GM21717 (cell line): ENCODE measurements around the gene GLCE.

Source experiments
- ATAC-seq: cut with Tn5 transposase; IDR thresholded peaks from one replicate; pipeline ENCODE4 v1.9.1; 2021; ENCODE audit warnings: mild to moderate bottlenecking, moderate library complexity; ENCODE audit not compliant: unreplicated experiment

The GLCE gene

DNA sequence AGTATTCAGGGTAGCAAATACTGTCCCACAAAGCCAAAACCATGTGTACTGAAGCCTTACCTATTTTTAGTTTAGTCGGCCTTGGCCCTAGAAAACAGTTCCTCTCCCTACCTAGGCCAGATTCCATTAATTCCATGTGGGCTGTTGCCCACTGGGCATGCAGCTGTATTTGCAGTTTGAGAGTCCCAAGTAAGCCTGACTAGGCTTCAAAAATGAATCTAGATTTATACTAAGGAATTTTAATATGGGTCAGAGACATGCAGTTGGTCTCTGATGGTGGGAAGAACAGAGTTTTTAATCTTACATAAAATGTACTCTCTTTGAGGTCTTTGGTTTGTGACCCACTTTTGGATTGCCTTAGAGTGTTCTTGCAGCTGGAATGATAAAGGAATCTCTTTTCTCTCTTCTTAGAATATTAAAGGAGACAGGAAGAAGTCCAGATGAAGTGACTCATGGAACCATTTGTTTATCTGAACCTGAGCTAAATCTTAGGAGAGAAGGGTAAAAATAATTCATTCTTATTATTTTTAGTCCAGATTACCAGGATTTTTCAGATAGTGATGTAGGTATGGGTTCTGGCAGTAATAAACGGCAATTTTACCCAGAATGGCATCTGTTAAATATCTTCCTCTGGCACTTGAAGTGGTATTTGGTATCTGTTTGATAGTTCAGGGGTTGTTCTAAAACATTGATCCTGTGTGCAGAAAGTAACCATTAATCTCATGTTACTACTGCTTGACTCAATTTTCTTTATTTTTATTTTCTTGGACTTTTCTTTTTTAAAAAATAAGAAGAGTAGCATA, 33.8 kb downstream of the GLCE start:
- ATAC-seq: no peak

GRCh38 chr15:69194854-69195253, 34.4 kb downstream of the GLCE start:
- no peak for ATAC-seq

GRCh38 chr15:69200832-69201745, 40.7 kb downstream of the GLCE start:
- ATAC-seq: no peak

DNA sequence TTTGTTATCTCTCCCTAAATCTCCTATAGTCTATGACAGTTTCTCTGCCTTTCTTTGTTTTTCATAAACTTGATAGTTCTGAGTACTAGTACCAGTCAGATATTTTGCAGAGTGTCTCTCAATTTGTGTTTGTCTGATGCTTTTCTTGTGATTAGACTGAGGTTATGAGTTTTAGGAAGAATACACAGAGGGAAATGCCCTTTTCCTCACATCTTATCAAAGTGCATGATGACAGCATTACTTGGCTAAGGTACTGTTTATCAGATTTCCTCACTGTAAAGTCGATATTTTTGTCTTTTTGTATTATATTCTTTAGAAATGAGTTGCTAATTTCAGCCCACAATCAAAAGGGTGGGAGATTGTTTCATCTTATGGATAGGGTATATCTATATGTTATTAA, 45.6 kb downstream of the GLCE start:
- ATAC-seq: no peak

DNA sequence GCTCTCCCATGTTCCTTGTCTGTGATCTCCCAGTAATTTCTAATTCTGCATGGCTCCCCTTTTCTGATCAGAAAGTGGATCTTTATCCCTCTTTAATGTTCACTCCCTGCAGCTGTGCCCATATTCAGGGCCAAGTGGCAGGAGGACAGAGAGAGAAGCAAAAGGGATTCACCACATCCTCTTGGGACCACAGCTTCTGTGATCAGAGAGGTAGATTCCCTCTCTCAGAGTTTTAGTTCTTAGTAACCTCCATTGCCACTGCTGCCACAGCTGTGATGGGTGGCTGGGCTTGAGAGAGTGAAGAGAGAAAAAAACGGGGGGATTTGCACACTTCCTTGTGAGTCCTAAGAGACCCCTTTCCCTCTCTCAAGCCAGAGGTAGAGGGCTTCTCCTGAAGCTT, 49.2 kb downstream of the GLCE start:
- no peak for ATAC-seq

DNA sequence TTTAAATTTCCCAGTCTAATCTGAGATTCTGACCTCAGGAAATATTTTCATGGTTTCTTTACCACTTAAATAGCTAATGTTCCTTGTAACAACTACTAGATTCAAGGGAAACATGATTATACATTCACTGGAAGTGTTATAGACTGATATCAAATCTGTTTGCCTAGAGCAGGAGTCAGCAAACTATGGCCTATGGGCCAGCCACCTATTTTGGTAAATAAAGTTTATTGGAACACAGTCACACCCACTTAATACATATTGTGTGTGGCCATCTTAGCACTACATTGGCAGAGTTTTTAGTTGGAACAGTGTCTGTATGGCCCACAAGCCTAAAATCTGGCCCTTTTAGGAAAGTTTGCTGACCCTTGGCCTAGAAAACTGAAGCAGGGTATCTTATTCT, 50.1 kb downstream of the GLCE start:
- ATAC-seq: no peak

GRCh38 chr15:69213786-69214185, 53.4 kb downstream of the GLCE start:
- ATAC-seq: no peak

GRCh38 chr15:69215314-69216035, 55.0 kb downstream of the GLCE start:
- no peak for ATAC-seq

DNA sequence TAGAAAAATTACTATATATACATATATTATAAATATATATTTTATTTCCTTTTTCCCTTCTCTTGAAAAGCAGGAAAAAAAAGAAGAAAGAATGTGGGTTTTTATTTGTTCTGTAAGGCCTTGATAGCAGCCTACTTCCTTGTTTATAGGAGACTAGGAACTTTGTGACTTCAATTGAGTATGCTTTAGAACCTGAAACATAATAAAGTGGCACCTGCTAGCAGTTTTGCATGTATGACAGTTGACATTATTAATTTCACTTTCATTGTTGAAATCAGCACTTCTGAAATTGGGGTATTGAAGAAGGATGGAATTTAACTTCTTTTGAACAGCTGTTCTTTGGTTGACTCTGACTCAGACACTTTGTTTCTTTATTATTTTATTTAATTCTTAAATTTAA, 56.9 kb downstream of the GLCE start:
- ATAC-seq: no peak

- ATAC-seq: no peak
Measured at GRCh38 chr15:69219690-69220089, 59.3 kb downstream of the GLCE start.

DNA sequence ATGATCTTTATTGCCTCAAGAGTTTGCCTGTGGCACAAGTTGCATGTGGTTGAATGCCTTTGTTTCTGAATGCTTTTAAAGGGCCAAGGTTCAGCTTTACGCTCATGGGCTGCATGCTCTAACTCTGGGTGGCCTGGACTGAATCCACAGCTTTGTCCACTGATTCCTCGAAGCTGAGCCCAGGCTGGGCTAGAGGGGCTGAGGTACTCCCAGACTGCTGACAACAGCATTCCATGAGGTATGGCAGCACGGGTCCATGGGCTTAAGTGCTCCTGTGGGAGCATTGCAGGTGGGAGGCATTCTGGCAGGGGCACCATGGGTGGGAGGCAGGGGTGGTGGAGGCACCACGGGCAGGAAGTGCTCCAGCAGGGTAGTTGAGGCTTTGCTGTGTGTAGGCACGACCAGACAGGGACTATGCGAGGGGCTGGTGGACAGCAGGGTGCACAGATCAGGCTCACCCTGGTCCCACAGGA, 61.6 kb downstream of the GLCE start:
- no peak for ATAC-seq

DNA sequence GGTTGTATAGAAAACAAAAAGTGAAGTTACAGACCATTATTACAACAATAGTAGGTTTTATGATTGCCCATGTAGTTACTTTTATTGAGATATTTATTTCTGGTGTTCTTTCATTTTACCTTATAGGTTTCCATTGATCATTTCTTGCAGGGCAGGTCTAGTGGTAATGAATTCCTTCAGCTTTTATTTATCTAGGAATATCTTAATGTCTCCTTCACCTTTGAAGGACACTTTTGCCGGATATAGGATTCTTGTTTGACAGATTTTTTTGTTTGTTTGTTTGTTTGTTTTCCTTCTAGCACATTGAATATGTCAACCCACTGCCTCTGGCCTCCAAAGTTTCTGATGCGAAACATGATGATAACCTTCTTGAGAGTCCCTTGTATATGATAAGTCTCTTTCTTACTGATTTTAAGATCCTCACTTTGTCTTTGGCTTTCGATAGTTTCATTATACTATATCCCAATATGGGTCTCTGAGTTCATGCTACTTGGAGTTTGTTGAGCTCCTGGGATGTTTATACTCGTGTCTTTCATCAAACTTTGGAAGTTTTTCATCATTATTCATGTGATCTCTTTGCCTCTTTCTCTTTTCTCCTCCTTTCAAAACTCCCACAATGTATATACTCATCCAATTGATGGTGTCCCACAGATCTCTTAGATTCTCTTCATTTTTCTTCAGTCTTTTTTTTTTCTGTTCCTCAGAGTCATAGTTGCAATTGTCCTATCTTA, 62.8 kb downstream of the GLCE start:
- no peak for ATAC-seq

DNA sequence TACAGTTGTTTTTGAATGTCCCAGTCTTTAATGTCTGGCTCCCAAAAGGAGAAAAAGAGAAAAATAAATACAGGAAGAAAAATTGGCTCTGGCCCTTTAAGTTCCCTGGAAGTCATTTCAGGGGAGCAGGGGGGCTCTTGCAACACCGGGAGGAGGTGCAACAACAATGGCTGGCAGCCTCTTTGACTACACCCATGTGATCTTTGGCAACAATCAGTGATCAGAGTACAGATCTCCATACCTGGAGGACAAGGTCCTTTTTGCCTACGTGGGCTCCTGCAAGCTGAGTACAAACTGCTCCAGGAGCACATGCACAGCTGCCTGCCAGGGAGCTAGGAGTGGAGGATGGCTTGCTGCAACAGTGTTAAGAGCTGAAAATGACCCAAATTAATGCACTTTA, 63.9 kb downstream of the GLCE start:
- no peak for ATAC-seq

DNA sequence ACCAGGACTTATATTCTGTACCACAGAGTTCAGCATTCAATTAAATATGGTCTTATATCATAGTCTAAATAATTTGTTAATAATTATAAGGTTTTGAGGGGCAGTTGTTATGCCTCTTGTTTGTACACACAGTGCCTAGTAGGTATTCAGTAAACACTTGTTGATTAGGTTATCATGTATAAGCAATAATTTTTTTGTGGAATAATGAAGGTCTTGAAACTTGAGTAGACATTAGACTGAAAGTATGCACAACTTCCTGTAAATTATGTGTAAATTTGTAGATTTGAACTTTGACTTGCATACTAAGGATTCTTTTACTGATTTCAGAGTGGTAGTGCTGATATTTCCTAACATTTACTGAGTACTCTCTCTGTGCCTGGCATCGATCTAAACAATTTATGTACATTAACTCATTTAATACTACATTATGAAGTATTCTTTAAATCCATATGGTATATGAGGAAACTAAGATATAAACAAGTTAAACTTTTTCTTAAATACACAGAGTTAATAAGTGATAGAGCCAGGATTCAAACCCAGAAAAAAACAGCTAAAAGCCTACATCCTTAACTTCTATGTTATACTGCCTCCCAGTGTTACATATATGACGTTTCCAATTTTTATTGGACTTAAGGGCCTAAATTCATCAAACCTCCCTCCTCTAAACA, 65.1 kb downstream of the GLCE start:
- no peak for ATAC-seq

GRCh38 chr15:69226023-69226355, 65.6 kb downstream of the GLCE start:
- no peak for ATAC-seq

DNA sequence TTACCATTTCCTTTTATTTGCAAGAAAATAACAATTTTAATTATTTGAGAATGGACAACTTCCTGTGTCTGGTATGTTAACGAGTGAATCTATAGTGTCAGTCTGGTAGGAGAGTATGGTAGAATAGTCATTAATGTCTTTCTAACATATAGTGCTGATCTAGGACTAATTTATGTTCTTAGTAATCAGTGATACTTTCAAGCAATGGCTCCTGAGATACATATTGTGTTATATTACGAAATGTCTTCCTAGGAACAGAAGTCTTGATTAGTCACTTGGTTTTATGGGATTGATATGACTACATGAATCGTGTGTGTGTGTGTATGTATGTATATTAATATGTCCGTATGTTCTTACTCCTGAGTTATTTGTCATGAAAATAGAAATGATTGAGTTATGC, 71.7 kb downstream of the GLCE start:
- no peak for ATAC-seq

GRCh38 chr15:69232765-69233164, 72.3 kb downstream of the GLCE start:
- no peak for ATAC-seq

GRCh38 chr15:69234676-69235075, 74.2 kb downstream of the GLCE start:
- ATAC-seq: no peak

- ATAC-seq: no peak
Measured at GRCh38 chr15:69236505-69236904, 76.1 kb downstream of the GLCE start.

- no peak for ATAC-seq
Measured at GRCh38 chr15:69237718-69238117, 77.3 kb downstream of the GLCE start.
